HG02763 (cell line): ENCODE results near the gene CAMK2D.

Experiments
- ATAC-seq: cut with Tn5 transposase; IDR thresholded peaks from one replicate; pipeline ENCODE4 v1.9.1; 2021; ENCODE audit warnings: mild to moderate bottlenecking, moderate library complexity; ENCODE audit not compliant: unreplicated experiment

Gene CAMK2D

DNA sequence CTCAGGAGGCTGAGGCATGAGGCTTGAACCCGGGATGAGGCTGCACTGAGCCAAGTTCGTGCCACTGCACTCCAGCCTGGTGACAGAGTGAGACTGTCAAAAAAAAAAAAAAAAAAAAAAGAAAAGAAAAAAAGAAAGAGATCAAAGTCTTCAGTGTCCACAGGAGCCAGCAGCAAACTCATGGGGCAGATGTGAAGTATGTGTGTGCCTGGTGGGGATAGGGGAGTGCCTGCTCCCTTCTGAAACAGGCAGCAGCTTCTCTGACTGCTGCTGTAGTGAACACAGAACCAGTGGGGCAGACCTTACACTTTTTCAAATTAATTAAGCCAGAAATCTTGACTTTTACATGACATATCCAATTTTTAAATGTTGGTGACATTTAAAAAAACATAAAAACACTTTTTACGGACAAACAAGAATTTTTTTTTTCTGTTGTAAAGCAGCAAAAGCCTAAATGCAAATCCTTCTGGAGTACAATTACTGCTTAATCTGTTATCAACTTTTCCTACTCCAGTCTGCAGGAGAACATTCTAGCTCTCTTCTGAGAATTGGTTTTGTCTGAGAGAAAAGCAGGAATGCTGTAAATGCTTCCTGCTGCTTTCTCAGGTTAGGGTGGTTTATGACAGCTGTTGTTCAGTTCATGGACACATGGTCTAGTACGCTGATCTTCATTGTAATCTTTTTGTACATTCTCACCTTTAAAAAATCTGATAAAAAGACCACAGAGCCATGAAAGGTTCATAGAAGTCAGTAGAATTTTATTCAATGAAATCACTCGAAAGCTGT lies 311.1 kb downstream of the CAMK2D start:
- ATAC-seq = no peak

DNA sequence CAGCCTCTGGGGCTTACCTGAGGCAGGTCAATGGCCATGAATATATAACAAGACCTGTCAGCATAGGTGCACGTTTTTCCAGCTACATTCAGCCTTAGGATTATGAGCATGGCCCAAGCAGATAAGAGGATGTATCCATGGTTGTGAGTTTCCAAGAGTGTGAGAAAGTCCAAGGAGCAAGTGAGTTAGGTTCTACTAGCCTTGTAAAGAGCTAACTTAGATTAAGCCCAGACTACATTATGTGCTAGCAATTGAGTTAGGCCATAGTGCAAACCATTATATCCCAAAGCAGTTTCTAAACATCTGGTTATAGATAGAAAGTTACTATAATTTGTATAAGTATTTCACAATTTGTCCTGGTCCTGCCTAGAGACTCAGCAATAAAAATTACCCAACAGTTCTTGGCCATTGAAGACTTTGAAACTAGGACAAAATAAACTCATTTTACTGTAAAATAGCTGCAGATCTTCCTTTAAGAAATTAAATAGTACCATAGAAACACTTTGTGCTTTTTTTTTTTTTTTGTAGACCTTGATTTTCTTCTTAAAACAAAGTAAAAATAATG lies 312.0 kb downstream of the CAMK2D start:
- ATAC-seq = no peak

DNA sequence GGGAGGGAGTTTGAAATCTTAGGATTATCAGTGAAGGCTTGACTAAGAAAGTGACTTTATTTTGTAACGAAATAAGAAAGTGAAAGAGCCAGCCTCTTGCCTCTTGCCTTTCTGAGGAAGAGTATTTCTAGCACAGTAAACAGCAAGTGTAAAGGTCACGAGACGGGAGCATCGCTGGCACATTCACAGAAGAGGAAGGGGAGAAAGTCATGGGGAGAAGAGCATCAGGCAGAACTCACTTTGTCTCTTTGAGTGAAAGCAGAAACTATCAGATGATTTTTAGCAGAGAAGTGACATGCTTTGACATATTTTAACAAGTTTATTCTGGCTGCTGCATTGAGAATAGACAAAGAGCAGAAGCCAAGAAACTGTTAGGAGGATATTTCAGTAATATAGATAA lies 313.8 kb downstream of the CAMK2D start:
- no peak for ATAC-seq

DNA sequence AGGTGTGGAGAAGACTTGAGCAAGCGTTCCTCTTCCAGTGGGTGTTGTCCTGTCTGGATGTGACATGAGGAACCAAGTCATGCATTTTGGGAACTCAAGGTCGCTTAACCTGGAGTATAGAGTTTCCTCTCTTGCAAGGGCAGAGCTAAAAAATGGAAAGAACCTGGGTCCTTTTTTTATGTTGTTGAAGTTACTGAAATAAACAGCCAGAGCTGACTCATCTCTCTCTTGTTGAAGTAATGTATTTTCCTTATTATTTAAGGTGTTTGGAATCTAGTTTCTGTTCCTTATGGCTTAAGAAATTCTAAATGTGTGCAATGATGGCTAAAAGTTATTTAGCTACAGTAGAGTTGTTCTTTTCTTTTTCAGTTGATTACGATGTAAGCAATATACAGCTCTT lies 314.5 kb downstream of the CAMK2D start:
- ATAC-seq = no peak

DNA sequence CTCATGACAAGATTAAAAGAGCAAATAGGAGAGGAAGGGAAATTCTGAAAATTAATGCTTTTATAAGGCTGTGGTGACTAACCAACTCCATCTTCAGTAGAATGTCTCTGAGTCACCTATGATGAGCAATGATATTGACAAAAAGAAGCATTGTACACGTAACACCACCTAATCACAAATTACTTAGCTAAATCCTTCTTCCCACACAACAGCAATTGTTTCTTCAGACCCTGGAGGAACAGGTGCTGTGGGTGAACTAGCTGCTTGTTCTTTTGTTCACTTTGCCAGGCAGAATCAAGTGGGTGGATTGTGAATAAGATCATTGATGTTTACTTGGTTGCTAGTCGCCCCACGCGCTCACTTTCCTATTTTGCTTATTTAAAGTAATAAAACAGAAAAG lies 315.5 kb downstream of the CAMK2D start:
- ATAC-seq = no peak

DNA sequence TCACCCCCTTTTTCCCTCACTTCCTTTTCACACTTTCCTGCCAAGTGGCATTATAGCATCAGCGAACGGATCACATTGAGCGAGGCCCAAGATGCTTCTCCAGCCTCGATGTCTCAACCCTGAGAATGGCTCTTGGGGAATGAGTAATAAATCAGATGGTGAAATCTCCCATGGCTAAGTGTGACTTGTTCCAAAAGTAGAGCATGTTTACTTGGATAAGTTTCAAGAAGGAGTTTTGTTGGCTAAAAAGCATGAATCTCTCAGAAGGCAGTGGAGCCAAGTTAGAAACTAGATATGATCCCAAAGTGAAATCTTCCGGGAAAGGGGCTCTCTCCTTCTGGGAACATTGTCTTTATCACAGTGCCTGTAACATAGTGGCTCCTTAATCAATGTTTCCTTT lies 316.3 kb downstream of the CAMK2D start:
- no peak for ATAC-seq

DNA sequence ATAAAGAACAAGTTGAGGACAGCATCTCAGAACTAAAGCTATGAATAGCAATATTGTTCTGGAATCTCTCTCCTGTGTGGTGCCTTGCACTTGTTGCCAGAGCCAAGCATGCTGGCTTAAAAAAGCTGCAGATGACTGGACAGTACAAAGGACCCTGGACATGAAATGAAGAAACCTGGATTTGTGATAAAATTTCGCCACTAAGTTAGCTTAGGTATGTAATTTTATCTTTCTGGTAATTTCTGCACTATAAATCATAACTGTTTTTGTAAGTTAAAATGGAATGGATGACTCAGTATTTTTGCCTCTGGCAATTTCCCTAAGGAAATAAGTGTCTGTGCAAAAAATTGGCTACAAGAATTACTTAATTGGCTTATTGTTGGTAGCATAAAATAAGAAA lies 317.2 kb downstream of the CAMK2D start:
- no peak for ATAC-seq

DNA sequence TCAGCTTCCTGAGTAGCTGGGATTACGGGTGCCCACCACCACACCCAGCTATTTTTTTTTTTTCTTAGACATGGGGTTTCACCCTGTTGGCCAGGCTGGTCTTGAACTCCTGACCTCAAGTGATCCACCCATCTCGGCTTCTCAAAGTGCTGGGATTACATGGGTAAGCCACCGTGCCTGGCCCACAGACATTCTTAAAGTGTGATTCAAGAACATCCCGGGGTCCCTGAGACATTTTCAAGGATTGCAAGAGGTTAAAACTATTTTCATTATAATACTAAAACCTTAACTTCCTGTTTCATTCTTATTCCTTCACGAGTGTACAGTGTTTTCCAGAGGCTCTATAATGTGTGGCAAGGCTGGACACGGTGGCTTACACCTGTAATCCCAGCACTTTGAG lies 318.7 kb downstream of the CAMK2D start:
- no peak for ATAC-seq

DNA sequence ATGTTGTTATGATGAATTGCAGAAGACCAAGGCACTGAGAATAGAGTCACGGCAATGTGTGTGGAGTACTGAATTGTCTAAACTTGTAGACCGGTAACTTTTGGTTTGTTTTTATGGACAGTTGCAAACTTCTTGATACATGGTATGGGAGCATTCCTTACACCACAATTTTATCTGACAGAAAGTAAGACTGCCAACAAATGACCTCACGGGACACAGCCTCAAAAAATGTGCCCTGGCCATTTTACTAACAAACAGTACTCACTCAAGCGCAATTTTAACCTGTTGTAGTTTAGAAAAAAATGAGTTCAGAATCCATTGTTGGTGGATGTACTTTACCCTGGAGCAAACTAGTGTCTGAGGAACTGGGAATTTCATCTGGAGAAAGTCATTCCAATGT lies 321.2 kb downstream of the CAMK2D start:
- ATAC-seq = no peak

DNA sequence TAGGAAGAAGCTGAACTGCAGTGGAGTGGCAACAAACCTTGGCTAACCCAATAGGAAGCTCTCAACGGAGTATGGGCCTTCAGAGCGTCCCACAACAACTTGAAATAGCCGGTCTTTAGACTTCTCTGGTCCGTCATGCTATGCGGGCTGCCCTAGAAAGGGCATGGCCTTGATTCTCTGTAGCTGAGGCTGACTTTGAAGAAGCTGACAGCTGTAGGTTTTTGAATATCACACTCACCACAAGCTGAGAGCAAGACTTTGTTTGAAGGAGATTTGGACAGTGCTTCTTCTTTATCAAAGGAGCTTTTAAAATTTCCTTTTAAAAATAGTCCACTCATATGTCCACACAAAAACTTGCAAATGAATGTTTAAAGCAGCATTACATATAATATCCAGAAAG lies 322.9 kb downstream of the CAMK2D start:
- no peak for ATAC-seq

DNA sequence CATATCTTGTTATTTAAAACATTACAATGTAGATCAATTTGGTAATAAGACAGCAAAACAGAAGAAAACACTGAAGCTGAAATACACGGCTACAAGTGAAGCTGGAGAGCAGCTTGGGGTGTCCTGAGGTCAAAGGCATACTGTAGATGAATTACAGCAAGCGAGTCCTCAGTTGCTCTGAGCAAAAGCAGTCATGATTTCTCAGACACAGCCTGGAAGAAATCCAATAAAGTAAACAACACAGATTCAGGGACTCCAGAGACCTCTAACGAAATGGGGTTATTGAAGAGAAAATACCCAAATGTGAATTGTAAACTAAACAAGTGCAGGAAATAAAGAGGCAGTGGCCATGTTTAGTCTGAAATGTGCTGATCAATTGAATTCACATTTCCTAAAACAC lies 324.4 kb downstream of the CAMK2D start:
- ATAC-seq = no peak

DNA sequence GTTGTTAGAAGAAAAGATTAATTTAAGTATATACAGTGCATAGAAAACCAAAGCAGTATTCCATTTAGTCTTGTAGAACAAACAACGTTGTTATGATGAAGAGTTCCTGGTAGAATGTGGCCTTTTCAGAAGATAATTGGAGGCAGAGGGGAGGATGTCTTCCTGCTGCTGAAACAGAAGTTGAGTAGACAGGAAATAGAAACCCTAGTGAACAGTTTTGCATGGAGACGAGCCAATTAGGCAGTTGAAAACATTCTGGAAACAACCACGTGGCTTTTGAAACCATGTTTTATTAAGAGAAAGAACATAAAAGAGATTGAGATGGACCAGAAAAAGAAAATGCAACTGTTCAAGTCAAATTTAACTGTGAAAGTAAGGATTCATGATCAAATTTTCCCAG lies 325.2 kb downstream of the CAMK2D start:
- no peak for ATAC-seq

DNA sequence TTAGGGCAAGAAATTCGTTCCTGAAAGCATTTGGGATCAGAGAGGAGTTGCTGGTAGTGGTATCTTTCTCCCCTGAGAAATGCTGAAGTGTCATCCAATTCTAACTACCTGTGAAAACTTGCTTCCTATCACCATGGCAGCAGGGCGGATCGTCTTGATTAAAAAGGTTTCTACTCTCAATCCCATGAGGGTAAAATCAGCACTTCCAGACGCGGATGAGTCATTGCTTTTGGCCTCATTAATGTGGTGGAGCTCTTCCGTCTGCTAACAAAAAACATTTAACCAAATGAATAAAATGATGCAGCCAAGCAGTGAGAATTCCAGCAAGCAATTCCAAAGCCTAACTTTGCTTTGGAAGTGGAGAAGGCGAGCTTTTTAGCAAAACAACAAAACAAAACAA lies 325.6 kb downstream of the CAMK2D start:
- ATAC-seq = no peak

DNA sequence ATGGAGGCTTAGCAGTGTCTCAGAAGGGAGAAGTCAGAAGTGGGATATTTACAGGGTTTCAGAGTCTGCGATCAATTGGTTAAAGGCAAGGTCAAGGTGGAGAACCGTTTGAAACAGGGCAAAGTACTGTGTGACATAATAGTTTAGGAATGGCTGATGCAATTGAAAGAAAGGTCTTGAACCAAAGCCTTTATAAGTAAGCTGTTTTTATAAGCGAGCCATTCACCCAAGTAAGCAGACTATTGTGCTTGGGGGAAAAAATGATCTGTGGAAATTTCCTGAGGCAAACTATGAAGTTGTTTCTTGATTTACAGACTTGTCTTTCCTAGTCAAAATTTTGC lies 327.3 kb downstream of the CAMK2D start:
- no peak for ATAC-seq

DNA sequence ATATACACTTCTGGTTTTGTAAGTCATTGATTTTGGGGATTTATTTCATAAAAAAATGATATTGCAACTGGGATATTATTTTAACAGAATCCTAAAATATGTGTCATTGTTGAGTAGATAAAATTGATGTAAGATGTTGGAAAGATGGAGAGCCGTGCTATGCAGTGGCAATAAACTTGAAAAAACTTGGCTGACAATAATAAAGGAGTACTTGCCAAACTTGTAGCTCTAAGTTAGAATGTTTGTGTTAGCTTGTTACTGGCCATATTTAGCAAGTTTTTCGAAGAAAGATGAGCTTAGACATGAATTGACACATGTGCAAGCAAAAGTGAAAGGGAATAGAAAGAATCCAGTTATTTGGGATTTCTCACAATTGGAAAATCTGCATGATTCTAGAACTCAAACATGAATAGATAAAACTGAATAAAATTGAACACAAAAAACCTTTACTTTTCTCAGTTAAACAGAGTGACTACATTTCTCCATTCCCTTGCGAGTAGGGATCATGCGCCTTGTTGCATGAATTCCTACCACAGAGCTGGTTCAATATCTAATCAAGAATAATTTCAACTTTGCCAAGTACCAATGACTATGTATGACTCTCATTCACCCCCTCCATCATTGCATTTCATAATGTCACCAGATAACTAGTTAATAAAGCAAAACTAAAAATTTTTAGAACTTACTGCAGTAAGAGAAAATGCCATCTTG lies 327.8 kb downstream of the CAMK2D start:
- ATAC-seq = no peak

DNA sequence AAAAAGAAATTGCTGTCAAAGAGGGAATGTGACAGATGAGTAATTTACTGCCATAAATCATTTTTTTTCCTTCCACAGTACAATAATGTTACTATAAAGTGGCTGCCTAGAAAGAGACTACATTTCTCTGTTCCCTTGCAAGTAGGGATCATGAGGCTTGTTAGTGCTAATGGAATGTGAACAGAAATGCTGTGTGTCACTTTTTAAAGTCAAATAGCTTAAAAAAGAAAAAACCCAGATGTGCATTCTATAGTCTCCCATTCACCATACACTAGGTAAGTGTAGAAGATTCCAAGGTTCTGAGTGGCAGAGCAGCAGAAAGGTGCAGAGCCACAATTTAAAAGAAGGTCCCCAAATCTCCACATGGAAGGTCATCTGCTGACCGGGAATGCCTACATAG lies 328.4 kb downstream of the CAMK2D start:
- ATAC-seq = no peak

DNA sequence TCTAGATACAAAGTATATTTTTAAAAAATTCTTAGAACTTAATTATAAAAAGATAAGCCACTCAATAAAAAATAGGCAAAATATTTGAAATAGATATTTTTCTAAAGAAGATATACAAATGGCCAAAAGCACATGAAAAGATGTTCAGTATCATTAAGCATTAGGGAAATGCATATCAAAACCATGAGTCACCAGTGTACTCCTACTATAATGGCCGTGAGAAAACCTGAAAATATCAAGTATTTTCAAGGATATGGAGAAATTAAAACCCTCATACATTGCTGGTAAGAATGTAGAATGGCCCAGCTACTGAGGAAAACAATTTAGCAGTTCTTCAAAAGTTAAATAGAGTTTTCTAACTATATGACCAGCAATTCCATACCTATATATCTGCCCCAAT lies 337.9 kb downstream of the CAMK2D start:
- no peak for ATAC-seq

DNA sequence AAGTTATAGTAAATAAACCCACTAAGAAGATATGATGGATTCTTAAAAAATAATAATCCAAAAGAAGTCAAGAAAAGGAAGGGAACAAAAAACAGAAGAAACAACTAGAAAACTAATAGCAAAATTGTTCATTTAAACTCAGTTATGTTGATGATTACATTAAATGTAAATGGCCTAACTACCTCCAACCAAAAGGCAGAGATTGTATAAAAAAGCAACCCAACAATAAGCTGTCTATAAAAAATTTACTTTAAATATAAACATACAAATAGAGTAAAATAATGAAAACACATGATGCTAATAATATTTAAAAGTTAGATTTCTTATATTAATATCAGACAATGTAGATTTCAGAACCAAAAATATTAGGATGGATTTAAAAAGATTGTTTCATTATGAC lies 340.6 kb downstream of the CAMK2D start:
- ATAC-seq = no peak

DNA sequence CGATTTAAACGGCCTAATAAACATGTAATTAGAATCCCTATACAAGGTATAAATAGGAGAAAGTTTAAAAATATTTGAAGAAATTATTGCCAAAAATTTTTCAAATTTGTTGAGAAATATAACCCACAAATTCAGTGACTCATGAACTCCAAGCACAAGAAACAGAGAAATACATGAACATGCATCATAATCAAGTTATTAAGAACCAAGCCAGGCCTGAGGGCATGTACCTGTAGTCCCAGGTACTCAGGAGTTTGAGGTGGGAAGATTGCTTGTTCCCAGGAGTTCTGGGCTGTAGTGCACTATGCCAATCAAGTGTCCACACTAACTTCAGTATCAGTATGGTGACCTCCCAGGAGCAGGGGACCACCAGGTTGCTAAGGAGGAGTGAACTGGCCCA lies 341.9 kb downstream of the CAMK2D start:
- ATAC-seq = no peak

DNA sequence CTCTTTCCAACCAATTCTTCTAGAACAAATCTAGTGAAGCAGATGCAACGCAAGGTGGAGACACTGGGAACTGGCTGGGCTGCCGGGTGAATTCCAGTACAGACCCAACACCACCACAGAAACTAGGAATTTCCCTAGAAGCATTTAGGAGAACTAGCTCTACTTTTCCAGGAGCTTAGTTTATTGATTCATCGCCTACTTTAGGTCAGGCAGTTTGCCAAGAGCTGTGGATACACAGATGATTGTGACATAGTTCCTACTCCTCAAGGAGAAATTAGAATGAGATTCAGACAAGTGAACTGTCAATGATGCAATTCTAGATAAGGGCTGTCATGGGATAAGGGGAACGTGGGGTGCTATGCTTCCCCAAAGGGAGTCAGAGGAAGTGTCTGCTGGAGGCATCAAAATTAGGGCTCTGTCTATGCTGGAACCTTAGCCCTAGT lies 350.0 kb downstream of the CAMK2D start:
- ATAC-seq = no peak

DNA sequence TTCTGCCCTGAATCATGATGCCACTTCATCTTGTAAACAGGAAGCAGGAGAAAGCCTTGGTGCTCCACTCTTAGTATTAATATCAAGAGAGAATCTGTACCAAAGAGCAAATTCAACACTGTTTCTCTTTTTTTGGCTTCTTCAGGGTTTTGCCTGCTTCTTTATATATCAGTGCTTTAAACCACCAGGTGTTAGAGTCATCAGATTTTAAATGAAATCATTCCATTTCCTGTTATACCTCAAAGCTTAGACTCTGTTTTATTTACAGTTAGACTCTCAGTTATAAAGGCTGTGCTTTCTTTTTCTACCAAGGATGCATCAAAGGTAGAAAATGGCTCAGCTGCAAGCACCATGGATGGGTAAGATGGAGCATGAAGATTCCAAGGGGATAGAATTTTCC lies 350.9 kb downstream of the CAMK2D start:
- ATAC-seq = no peak

DNA sequence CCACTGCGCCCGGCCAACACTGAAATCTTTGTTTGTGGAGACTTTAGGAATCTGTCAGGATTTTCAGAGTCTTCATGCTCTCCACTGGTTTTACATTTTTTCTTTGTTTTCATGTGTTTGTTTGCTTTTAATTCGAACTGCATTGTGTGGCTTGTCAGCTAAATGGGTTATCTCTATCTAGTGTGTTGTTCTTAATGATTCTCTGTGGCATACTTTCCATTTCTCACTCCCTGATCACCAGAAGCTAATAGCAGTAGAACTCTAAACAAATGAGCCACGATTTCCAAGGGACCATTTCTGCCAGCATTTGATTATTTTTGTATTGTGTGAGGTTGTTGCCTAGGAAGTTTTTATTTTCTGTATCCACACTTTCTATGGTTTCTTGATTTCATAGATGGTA lies 352.4 kb downstream of the CAMK2D start:
- ATAC-seq = no peak
